MV-4-11 (cell line): ENCODE data around the gene AP1M1.

Source experiments
- DNase-seq: peaks from one replicate; lab custom pipeline; 2025; lab: John Stamatoyannopoulos, UW

The AP1M1 gene

GRCh38 chr19:16261584-16262368 lies 64.1 kb downstream of the AP1M1 start:
- DNase-seq: peak; percentile 49

DNA sequence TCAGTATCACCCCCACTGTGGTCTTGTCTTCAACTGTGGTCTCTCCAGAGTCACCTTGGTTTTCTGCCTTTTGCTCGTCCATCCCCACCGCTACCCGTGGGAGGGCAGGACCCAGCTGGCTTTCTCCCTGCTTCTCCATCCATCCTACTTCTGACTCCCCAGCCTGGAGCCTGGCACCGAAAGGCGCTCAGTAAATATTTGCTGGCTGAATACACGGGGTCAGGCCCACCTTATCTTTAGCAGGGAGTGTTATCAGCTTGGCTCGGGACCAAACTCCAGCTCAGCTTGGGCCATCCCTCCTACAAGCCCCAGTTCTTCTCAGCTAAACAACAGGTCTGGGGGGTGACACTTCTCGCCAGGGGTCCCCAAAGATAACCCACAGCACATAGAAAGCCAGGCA lies 64.9 kb downstream of the AP1M1 start:
- DNase-seq: no peak

DNA sequence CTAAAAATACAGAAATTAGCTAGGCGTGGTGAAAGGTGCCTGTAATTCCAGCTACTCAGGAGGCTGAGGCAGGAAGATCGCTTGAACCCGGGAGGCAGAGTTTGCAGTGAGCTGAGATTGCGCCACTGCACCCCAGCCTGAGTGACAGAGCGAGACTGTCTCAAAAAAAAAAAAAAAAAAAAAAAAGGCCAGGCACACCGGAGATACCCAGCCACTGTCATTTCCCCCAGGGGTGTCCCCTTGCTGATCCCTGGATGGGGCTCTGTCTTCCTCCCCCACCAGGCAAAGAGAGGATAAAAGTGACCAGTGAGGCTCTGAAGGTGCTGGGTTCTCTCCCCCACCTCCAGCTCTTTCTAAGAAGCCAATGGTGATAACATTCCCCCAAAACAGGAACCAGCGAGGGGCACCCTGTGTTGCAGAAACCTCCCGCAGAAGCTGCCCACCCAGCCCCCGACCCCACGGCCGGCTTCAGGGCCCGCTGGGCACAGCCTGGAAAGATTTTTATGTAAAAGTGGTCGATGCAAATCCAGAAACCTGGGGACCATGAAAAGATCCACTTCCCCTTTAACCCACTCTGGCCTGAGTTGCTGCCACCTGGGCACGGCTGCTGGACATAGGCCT lies 65.5 kb downstream of the AP1M1 start:
- DNase-seq: no peak

GRCh38 chr19:16265205-16265604 lies 67.5 kb downstream of the AP1M1 start:
- DNase-seq: no peak

DNA sequence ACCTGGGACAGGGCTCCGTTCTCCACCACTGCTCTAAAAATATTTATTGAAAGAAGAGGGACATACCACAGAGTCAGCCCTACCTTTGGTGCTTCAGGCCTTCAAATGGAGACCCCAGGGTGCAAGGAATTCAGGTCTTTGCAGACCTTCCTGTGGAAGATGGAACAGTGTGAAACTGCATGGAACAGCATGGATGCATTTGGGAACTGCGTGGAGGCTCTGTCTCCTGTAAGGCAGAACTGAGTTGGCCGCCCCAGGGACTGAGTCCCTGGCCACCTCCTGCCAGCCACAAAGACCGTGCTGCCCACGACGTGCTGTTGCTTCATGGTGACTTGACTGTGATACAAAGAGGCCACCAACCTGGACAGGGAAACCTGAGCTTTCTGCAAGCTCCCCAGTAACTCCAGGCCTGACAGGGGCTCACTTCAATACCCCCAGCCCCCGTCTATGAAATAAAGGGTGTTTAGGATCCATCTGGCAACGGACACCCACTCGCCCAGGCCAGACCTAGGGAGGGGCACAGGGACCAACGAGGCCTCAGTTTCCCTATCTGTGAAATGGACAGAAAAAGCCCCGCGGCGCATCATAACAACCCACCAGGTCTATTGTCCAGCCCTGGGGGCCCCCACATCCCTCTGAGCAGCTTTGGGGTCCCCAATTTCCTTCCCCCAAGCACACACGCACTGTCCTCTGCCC lies 68.3 kb downstream of the AP1M1 start:
- DNase-seq: no peak

- no peak for DNase-seq
These were observed 68.9 kb downstream of the AP1M1 start for GRCh38 chr19:16266586-16266942.

- DNase-seq: no peak
These were observed 71.1 kb downstream of the AP1M1 start for GRCh38 chr19:16268676-16269319.

- DNase-seq: no peak
These were observed 75.2 kb downstream of the AP1M1 start for GRCh38 chr19:16272945-16273344.

DNA sequence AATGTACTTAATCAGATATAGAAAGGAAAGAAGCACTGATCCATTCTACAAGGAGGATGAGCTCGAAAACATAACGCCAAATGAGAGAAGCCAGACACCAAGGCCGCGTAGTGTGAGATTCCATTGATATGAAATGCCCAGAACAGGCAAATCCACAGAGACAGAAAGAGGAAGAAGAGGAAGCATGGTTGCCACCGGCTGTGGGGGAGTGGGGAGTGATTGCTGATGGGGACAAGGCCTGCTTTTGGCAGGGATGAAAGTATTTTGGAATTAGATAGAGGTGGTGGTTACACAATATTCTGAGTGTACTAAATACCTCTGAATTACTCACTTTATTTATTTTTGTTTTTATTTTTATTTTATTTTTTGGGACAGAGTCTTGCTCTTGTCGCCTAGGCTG lies 76.7 kb downstream of the AP1M1 start:
- peak; percentile 66 for DNase-seq

- DNase-seq: peak; percentile 27
These were observed 82.6 kb downstream of the AP1M1 start for GRCh38 chr19:16280306-16280705.

GRCh38 chr19:16281743-16282142 lies 84.0 kb downstream of the AP1M1 start:
- no peak for DNase-seq

- peak; percentile 77 for DNase-seq
These were observed 85.7 kb downstream of the AP1M1 start for GRCh38 chr19:16283210-16284061.

- no peak for DNase-seq
These were observed 86.8 kb downstream of the AP1M1 start for GRCh38 chr19:16284505-16284904.

DNA sequence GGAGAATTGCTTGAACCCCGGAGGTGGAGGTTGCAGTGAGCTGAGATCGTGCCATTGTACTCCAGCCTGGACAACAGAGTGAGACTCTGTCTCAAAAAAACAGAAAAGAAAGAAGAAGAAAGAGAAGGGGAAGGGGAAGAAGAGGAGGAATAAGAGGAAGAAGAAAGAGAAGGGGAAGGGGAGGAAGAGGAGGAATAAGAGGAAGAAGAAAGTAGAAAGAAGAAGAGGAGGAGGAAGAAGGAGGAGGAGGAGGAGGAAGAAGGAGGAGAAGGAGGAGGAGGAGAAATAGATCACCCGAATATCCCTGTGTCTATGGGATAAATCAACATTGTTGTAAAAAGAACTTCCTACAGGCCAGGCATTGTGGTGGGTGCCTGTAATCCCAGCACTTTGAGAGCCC lies 87.4 kb downstream of the AP1M1 start:
- peak; percentile 20 for DNase-seq

DNA sequence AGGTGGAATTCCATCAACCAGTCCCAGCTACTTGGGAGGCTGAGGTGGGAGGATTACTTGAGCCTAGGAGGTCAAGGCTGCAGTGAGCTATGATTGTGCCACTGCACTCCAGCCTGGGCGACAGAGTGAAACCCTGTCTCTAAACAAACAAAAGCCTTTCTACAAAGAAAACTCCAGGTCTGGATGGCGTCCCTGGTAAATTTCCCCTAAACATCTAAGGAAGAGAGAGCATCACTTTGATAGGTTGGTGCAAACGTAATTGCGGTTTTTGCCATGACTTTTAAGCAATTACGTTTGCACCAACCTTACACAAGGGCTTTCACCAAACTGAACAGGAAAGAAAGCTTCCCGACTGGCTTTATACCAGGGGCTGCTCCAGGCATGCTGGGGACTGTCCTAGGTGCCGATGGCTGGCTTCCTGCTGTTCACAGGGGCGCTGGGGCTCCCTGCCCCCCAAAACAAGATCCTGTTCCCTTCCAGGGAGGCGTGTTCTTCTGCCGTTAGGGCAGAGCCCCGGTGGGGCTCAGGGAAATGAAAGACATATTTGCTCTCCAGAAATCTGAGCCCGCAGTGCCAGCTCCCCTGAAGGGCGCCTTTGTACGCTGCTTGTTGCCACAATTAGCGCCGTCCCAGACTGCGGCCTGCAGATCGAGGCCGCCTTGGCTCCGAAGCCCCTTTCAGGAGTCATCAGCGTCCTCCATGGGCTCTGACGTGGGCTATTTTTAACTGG lies 88.2 kb downstream of the AP1M1 start:
- peak; percentile 25 for DNase-seq

DNA sequence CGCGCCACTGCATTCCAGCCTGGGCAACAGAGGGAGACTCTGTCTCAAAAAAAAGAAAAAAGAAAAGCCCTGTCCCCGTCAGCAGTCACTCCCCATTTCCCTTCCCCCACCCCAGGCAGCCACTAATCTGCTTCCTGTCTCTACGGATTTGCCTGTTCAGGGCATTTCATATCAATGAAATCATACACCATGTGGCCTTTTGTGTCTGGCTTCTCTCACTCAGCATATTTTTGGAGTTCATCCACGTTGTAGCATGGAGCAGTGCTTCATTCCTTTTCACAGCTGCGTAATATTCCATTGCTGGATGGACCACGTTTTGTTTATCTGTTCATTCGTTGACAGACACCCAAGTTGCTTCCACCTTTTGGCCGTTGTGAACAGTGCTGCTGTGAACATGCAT lies 90.8 kb downstream of the AP1M1 start:
- DNase-seq: no peak

DNA sequence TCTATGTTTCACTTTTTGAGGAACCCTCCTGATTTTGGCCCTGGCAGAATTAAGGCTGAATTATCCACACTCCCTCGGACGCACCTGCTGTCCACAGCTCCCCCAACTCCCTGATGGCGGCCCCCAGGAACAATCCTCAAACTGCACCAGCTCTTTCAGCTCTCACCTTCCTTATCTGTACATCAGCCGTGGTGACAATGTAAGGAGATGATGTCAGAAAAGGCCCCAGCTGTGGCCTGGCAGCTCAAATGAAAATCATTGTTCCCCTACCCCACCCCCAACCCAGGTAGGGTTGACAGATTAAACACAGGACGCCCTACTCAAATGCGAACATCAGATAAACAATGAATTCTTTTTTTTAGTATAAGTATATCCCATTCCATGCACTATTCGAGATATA lies 91.9 kb downstream of the AP1M1 start:
- DNase-seq: no peak

DNA sequence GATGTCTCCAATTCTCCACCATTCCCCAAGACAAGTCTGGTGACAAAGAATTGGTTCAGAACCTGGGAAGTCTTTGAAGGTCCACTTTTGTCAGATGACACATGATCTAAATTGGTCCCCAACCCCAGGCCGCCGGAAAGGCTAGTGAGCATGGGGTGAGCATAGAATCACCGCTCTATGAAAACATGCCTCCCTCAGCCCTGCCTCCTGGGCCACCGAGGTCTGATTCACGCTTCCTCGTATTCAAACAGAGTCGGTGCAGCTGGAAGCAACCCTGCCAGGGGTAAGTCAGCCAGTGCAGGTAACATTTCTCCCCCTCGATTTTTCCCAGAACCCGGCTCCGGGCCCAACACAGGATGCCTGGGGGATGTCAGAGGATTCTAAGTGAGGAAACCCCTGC lies 93.0 kb downstream of the AP1M1 start:
- no peak for DNase-seq

GRCh38 chr19:16293118-16294091 lies 95.7 kb downstream of the AP1M1 start:
- peak; percentile 90 for DNase-seq

DNA sequence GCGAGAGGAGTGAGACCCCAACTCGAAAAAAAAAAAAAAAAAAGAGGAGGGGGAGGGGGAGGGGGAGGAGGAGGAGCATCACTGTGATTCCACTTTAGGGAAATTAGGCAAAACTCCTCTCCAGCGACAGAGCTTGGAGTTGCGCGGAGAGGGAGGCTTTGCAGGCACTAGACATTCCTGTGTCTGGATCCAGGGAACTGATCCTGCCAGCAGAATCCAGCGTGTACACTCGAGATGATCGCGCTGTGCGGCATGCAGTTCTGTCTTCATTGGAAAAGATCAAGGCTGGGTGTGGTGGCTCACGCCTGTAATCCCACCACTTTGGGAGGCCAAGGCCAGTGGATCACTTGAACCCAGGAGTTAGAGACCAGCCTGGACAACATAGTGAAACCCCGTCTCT lies 97.3 kb downstream of the AP1M1 start:
- no peak for DNase-seq
